IPS-18a (cell line): Measurements from ENCODE around the gene ITPKB.

ENCODE experiments used
- H3K27ac ChIP-seq: one replicate; pipeline ENCODE4 v1.5.1; 2013; ENCODE audit warnings: low read length
- H3K27me3 ChIP-seq: one replicate; pipeline ENCODE4 v1.6.1; 2013; ENCODE audit warnings: mild to moderate bottlenecking, low read length; ENCODE audit not compliant: control insufficient read depth, insufficient read depth
- H3K36me3 ChIP-seq: one replicate; pipeline ENCODE4 v1.6.1; 2013; ENCODE audit warnings: low read depth, low read length; ENCODE audit not compliant: control insufficient read depth
- H3K4me1 ChIP-seq: one replicate; pipeline ENCODE4 v1.6.1; 2013; ENCODE audit warnings: low read depth, low read length; ENCODE audit not compliant: control insufficient read depth
- H3K4me3 ChIP-seq: one replicate; pipeline ENCODE4 v1.5.1; 2013; ENCODE audit warnings: low read length
- H3K9ac ChIP-seq: one replicate; pipeline ENCODE4 v1.6.1; 2013; ENCODE audit warnings: mild to moderate bottlenecking, low read length, moderate library complexity
- H3K9me3 ChIP-seq: one replicate; pipeline ENCODE4 v1.6.1; 2013; ENCODE audit warnings: low read depth, low read length; ENCODE audit not compliant: control insufficient read depth

Gene ITPKB

DNA sequence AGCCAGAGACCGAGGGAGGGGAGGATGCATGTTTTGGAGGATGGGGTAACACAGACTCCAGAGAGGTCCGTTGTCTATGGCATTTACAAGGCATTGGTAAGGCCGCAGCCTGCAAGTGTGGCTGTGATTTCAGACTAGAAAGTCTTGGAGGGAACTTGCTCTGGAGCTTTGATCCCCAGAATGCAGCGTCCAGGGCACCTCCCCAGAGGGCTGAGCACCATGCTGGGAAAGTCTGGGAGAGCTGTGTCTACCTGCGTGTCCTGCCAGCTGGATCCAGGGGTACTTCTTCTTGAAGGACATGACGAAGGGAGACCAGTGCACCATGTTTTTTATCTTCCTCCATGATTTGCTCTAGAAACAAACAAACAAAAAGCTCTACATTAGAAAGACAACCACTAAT, 90.7 kb downstream of the ITPKB start:
- Histone ChIP-seq H3K36me3 (no peaks in the 10 kb centered on the region), H3K27ac (no peak overlapping the region), H3K27me3 (no peaks in the 10 kb centered on the region), H3K4me3 (no peak overlapping the region), H3K4me1 (peaks cover 10% of the 10 kb centered on the region), H3K9me3 (no peaks in the 10 kb centered on the region), H3K9ac (no peak overlapping the region)

DNA sequence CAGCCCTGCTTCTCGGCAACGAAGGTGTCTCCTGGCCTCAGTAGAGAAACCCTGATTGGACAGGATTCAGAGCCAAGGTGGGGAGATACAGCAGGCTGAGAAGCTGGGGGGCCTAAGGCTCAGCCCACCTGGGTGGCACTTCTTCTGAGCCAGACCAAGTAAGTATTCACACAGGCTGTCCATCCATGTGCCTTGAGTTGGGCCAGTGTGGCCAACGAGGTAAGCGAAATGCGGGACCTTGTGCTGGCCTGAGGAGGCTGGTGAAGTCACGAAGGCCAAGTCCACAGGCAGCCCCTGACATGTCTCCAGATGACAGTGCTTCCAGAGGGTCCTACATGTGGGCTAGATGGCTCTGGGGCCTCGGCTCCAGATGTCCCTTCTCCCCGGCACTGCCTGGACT, 91.4 kb downstream of the ITPKB start:
- H3K27me3 ChIP-seq: no peaks in the 10 kb centered on the region
- H3K9me3 ChIP-seq: no peaks in the 10 kb centered on the region
- H3K4me3 ChIP-seq: no peak overlapping the region
- no peak overlapping the region for H3K27ac ChIP-seq
- peaks cover 9% of the 10 kb centered on the region for H3K4me1 ChIP-seq
- H3K9ac ChIP-seq: no peak overlapping the region
- no peaks in the 10 kb centered on the region for H3K36me3 ChIP-seq

GRCh38 chr1:226646870-226647449, 92.1 kb downstream of the ITPKB start:
- Histone ChIP-seq H3K36me3 (no peaks in the 10 kb centered on the region), H3K4me3 (no peak overlapping the region), H3K9me3 (no peaks in the 10 kb centered on the region), H3K27me3 (no peaks in the 10 kb centered on the region), H3K4me1 (peaks cover 9% of the 10 kb centered on the region), H3K27ac (no peak overlapping the region), H3K9ac (no peak overlapping the region)

DNA sequence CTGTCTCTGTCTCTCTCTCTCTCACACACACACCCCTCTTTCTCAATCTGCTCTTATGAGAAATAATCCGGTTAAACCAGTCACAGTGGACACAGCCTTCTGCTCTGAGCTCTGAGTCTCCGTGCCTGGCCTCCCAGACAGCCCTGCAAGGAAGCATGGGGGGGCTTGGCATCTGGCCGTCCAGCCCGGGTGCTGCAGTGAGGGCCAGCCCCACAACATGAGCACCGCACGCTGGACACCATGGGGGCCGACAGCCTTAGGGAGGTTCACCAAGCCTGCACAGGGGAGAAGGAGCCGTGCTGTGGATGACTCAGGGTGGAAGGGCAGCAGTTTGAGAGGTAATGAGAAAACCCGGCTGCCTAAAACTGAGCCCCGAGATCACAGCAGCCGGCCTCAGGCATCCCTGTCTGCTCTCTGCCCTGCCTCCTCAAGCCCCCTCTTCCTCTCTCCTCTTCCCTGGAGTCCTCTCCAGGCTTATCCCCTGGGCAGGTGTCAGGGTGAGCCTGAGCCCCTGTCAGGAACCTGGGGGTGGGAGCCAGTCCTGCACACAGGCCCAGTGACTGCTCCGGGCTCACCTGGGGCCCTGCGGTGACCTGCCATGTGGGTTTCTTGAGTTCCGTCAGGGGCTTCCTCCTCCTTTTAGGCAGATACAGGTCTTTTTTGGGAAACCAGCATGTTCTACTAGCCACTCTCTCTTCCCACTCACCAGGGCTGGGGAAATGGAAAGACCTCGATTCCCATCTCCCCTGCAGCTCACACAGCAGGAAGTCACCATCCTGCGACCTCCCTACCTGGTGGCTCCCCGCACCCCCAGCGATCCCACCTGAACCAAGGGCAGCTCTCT, 92.8 kb downstream of the ITPKB start:
- Histone ChIP-seq H3K4me3 (no peak overlapping the region), H3K36me3 (no peaks in the 10 kb centered on the region), H3K9me3 (no peaks in the 10 kb centered on the region), H3K9ac (no peak overlapping the region), H3K27ac (no peak overlapping the region), H3K27me3 (no peaks in the 10 kb centered on the region), H3K4me1 (peaks cover 9% of the 10 kb centered on the region)

- Histone ChIP-seq H3K9ac (no peak overlapping the region), H3K27me3 (no peaks in the 10 kb centered on the region), H3K4me3 (no peak overlapping the region), H3K27ac (no peak overlapping the region), H3K36me3 (no peaks in the 10 kb centered on the region), H3K4me1 (peaks cover 10% of the 10 kb centered on the region), H3K9me3 (no peaks in the 10 kb centered on the region)
Observed at GRCh38 chr1:226645279-226645976, 93.7 kb downstream of the ITPKB start.

DNA sequence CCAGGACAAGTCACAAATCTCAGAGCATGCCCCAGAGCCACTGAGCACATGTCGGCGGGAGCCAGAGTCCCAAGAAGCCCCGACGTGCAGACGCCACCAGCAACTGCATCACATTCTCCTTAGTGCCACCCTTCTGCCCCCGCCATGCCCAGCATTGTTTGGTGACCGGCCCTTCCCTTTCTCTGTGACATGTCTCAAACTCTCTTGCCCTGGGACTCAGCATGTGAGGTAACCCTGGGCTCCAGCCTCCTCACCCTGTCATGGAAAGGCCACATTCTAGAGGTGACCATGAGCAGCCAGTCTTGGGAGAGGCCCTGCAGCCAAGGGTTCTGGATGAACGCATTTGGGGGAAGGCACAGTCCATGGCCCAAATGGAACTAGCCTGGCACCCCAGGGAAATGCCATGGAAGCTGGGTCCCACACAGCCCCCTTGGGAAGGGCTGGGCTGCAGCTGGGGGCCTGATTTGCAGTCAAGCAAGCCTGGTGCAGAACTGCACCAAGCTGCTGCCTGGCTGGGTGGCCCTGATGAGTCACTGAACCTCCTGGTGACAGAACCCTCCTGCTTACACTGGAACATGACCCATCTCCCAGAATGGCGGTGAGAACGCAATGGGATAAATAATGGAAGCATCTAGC, 94.4 kb downstream of the ITPKB start:
- Histone ChIP-seq H3K9ac (no peak overlapping the region), H3K9me3 (no peaks in the 10 kb centered on the region), H3K27me3 (no peaks in the 10 kb centered on the region), H3K4me3 (no peak overlapping the region), H3K4me1 (peaks cover 6% of the 10 kb centered on the region), H3K27ac (no peak overlapping the region), H3K36me3 (no peaks in the 10 kb centered on the region)

DNA sequence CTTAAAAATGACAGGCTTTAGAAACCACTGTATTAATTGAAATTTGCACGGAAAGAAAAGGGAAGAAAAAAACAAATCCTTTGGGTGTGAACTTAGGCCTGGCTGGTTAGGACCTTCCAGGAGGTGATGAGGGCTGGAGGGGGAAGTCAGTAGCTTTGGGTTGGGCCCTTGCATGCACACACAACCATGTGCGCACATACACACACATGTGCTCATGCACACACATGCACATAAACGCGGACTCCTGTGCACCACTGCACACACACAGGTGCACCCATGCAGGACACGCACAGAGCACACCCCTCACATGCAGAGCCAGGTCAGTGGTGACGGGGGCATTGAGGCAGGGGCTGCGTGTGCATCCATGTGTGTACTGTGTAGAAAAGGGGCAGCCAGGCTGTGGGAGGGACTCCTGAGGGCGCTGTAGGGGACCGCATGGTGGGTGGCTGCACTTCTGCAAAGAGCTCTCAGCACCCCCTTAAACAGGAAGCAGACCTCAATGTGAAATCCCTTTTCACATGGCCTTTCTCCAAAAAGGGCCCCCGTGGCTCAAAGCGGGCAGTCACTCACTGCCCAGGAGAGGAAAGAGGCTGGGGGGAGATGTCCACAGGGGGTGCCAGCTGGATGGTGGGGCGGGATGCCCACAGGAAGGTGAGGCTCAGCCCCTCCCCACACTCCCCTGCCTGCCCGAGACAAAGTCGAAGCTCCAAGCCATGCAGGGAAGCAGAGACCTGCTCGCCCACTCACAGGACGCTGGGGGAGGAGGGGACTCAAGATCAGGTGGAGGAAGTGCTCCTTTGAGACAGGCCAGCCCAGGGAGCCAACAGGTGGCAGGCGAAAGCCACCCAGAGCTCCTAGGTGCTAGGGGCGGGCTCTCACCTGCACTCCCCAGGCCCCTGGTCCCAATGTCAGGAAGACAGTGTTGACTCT, 95.2 kb downstream of the ITPKB start:
- no peak overlapping the region for H3K9ac ChIP-seq
- H3K9me3 ChIP-seq: no peaks in the 10 kb centered on the region
- H3K4me1 ChIP-seq: peaks cover 6% of the 10 kb centered on the region
- H3K4me3 ChIP-seq: no peak overlapping the region
- no peaks in the 10 kb centered on the region for H3K27me3 ChIP-seq
- H3K36me3 ChIP-seq: no peaks in the 10 kb centered on the region
- H3K27ac ChIP-seq: no peak overlapping the region

- Histone ChIP-seq H3K4me3 (no peak overlapping the region), H3K9ac (no peak overlapping the region), H3K36me3 (no peaks in the 10 kb centered on the region), H3K9me3 (no peaks in the 10 kb centered on the region), H3K27me3 (no peaks in the 10 kb centered on the region), H3K4me1 (peaks cover 6% of the 10 kb centered on the region), H3K27ac (no peak overlapping the region)
Observed at GRCh38 chr1:226643177-226643576, 95.9 kb downstream of the ITPKB start.

GRCh38 chr1:226642421-226642820, 96.7 kb downstream of the ITPKB start:
- no peak overlapping the region for H3K27ac ChIP-seq
- H3K4me3 ChIP-seq: no peak overlapping the region
- no peaks in the 10 kb centered on the region for H3K9me3 ChIP-seq
- no peak overlapping the region for H3K9ac ChIP-seq
- no peaks in the 10 kb centered on the region for H3K36me3 ChIP-seq
- H3K4me1 ChIP-seq: peaks cover 6% of the 10 kb centered on the region
- H3K27me3 ChIP-seq: no peaks in the 10 kb centered on the region

DNA sequence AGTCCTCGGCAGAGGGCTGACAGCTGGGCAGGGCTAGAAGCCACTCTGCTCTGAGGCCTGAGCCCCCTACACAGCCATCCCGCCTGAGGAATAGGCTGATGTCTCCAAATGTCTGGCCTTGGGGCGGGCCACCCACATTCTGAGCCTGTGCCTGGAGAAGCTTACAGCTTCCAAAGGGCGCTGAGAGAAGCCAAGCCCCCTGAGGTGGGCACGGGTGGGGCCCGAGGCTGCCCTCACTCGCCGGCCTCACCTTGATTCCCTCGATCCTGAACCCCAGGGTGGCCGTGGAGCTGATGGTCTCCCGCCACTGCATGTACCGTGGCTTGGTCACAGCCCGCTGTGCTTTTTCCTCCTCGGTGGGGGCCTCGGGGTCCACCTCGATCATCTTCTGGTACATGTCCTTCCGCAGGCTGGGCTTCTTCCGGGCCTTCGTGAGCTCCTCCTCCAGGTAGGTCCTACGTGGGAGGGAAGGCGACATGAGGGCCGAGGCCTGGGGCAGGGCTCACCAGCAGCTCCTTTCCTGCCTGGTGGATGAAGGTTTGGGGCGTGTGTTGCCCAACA, 97.3 kb downstream of the ITPKB start:
- H3K4me1 ChIP-seq: peaks cover 6% of the 10 kb centered on the region
- no peaks in the 10 kb centered on the region for H3K36me3 ChIP-seq
- H3K27me3 ChIP-seq: no peaks in the 10 kb centered on the region

More for the DNA sequence above, 97.3 kb downstream of the ITPKB start:
- H3K9ac ChIP-seq: no peak overlapping the region
- H3K4me3 ChIP-seq: no peak overlapping the region
- H3K9me3 ChIP-seq: no peaks in the 10 kb centered on the region
- no peak overlapping the region for H3K27ac ChIP-seq
